Measurements from ENCODE around the gene WNT3A.

DNA sequence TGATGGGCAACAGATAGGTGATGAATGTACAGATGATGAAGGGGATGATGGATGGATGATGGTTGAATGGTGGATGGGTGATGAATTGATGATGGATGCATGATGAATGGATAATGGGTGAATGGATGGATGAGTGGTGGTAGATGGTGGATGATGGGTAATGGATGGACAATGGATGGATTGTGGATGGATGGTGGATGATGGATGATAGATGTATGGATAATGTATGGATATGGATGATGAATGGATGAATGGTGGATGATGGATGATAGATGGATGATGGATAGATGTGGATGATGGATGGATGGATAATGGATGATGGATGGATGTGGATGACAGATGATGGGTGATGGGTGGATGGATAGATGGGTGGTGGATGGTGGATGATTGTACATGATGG lies 35.7 kb downstream of the WNT3A start:
- TF ChIP-seq, protein P1, sequence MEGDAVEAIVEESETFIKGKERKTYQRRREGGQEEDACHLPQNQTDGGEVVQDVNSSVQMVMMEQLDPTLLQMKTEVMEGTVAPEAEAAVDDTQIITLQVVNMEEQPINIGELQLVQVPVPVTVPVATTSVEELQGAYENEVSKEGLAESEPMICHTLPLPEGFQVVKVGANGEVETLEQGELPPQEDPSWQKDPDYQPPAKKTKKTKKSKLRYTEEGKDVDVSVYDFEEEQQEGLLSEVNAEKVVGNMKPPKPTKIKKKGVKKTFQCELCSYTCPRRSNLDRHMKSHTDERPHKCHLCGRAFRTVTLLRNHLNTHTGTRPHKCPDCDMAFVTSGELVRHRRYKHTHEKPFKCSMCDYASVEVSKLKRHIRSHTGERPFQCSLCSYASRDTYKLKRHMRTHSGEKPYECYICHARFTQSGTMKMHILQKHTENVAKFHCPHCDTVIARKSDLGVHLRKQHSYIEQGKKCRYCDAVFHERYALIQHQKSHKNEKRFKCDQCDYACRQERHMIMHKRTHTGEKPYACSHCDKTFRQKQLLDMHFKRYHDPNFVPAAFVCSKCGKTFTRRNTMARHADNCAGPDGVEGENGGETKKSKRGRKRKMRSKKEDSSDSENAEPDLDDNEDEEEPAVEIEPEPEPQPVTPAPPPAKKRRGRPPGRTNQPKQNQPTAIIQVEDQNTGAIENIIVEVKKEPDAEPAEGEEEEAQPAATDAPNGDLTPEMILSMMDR (conservative IDR thresholded peaks at IDR 0.05; ENCODE audit: low read depth, low read length) = no peak
- TF ChIP-seq MAFK (IDR thresholded peaks at IDR 0.05; ENCODE audit: low read depth, low read length) (no peak), MXI1 (IDR thresholded peaks at IDR 0.05; ENCODE audit: borderline replicate concordance, low read depth, low read length) (no peak), RAD21 (IDR thresholded peaks at IDR 0.05; ENCODE audit: low read length) (no peak), POLR2A (IDR thresholded peaks at IDR 0.05; ENCODE audit: low read depth, low read length) (no peak), RFX5 (IDR thresholded peaks at IDR 0.05; ENCODE audit: low read depth, low read length) (no peak), CEBPB (IDR thresholded peaks at IDR 0.05; ENCODE audit: low read depth, low read length) (no peak), SMC3 (IDR thresholded peaks at IDR 0.05; ENCODE audit: low read depth, low read length) (no peak)
- TF ChIP-seq, protein P2, sequence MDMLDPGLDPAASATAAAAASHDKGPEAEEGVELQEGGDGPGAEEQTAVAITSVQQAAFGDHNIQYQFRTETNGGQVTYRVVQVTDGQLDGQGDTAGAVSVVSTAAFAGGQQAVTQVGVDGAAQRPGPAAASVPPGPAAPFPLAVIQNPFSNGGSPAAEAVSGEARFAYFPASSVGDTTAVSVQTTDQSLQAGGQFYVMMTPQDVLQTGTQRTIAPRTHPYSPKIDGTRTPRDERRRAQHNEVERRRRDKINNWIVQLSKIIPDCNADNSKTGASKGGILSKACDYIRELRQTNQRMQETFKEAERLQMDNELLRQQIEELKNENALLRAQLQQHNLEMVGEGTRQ (IDR thresholded peaks at IDR 0.05; ENCODE audit: low read depth, low read length) = no peak
